NCI-H1694 (cell line): ENCODE results near the gene YWHAB.
"Not testable (repeated sequence)": the region's sequence is repeated elsewhere in the genome, so short reads cannot be mapped to it uniquely, and the experiment has no call there.

Experiments
- DNase-seq: peaks from one replicate; lab custom pipeline; 2025; lab: John Stamatoyannopoulos, UW

The YWHAB gene

GRCh38 chr20:44885392-44886265 is at the start of gene YWHAB:
Gene YWHAB (plus strand): TSS chr20:44885705. CDS start chr20:44901534, 15,829 bp downstream.
- peak; percentile 84 for DNase-seq

GRCh38 chr20:44836601-44837120 is 48.8 kb upstream of the YWHAB start:
- DNase-seq: no peak

GRCh38 chr20:44837946-44838345 is 47.6 kb upstream of the YWHAB start:
- DNase-seq: no peak

GRCh38 chr20:44838521-44838920 is 47.0 kb upstream of the YWHAB start:
- DNase-seq: no peak

- no peak for DNase-seq
These were observed 46.0 kb upstream of the YWHAB start for GRCh38 chr20:44839481-44839880.

- DNase-seq: no peak
These were observed 44.7 kb upstream of the YWHAB start for GRCh38 chr20:44840826-44841225.

- no peak for DNase-seq
These were observed 43.5 kb upstream of the YWHAB start for GRCh38 chr20:44841955-44842354.

GRCh38 chr20:44843876-44844275 is 41.6 kb upstream of the YWHAB start:
- no peak for DNase-seq

GRCh38 chr20:44848254-44849015 is 37.1 kb upstream of the YWHAB start:
- DNase-seq: no peak

- DNase-seq: no peak
These were observed 35.8 kb upstream of the YWHAB start for GRCh38 chr20:44849703-44850102.

GRCh38 chr20:44850272-44850671 is 35.2 kb upstream of the YWHAB start:
- no peak for DNase-seq

GRCh38 chr20:44850837-44851236 is 34.7 kb upstream of the YWHAB start:
- DNase-seq: no peak

- no peak for DNase-seq
These were observed 34.0 kb upstream of the YWHAB start for GRCh38 chr20:44851545-44851944.

GRCh38 chr20:44856442-44856841 is 29.1 kb upstream of the YWHAB start:
- no peak for DNase-seq

- DNase-seq: no peak
These were observed 28.6 kb upstream of the YWHAB start for GRCh38 chr20:44856856-44857448.

- no peak for DNase-seq
These were observed 26.7 kb upstream of the YWHAB start for GRCh38 chr20:44858606-44859360.

GRCh38 chr20:44861531-44862006 is 23.9 kb upstream of the YWHAB start:
- no peak for DNase-seq

- DNase-seq: no peak
These were observed 23.2 kb upstream of the YWHAB start for GRCh38 chr20:44862286-44862685.

GRCh38 chr20:44863365-44864084 is 22.0 kb upstream of the YWHAB start:
- DNase-seq: not testable (repeated sequence)

GRCh38 chr20:44864493-44864892 is 21.0 kb upstream of the YWHAB start:
- not testable (repeated sequence) for DNase-seq
